ENCODE measurements around the gene BTN3A1.

Gene BTN3A1

DNA sequence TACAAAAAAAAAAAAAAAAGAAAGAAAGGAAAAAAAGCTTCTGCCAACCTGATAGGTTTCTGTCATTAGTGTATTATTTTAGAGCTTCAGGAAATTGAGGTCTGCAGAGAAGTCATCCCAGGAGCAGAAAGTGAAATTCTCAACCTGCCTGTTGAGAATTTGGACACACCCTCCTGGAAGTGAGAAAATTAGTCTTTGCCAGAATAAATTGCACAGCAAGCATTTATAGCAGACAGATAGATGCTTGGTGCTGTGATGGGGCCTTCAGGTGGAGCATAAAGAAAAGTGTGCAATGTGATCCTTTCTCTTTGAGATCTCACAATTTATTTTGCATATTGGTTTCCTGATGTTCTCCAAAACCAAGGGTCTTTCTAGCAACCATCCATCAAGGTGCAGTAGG, 14.5 kb upstream of the BTN3A1 start:
- TF ChIP-seq CTCF (IDR thresholded peaks at IDR 0.05; ENCODE audit: control extremely low read depth, extremely low read depth, low read depth, missing control alignments), result no peak
- ChIA-PET POLR2A (interaction anchor here (0.7 kb wide), 1 partner anchor 117 kb away, joined by 4 read pairs; no protein-coding TSS in a partner anchor), CTCF (no interaction called here)
- DNase-seq (ENCODE audit: extremely low spot score), result no peak

DNA sequence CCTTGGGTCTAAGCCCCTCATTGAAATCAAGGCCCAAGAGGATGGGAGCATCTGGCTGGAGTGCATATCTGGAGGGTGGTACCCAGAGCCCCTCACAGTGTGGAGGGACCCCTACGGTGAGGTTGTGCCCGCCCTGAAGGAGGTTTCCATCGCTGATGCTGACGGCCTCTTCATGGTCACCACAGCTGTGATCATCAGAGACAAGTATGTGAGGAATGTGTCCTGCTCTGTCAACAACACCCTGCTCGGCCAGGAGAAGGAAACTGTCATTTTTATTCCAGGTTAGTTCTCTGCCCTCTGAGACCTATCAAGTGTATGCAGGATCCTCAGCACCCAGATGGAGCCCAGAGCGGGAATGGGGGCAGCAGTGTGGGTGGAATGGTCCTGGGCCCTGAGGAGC, 14.1 kb upstream of the BTN3A1 start:
- CTCF ChIA-PET, result no interaction called here
- no peak for DNase-seq (ENCODE audit: extremely low spot score)
- no peak for TF ChIP-seq CTCF (IDR thresholded peaks at IDR 0.05; ENCODE audit: control extremely low read depth, extremely low read depth, low read depth, missing control alignments)
- POLR2A ChIA-PET, result interaction anchor here (0.7 kb wide), 1 partner anchor 117 kb away, joined by 4 read pairs; no protein-coding TSS in a partner anchor

GRCh38 chr6:26388441-26388840, 13.6 kb upstream of the BTN3A1 start:
- ChIA-PET CTCF (no interaction called here), POLR2A (no interaction called here)
- no peak for DNase-seq (ENCODE audit: extremely low spot score)
- no peak for TF ChIP-seq CTCF (IDR thresholded peaks at IDR 0.05; ENCODE audit: control extremely low read depth, extremely low read depth, low read depth, missing control alignments)

DNA sequence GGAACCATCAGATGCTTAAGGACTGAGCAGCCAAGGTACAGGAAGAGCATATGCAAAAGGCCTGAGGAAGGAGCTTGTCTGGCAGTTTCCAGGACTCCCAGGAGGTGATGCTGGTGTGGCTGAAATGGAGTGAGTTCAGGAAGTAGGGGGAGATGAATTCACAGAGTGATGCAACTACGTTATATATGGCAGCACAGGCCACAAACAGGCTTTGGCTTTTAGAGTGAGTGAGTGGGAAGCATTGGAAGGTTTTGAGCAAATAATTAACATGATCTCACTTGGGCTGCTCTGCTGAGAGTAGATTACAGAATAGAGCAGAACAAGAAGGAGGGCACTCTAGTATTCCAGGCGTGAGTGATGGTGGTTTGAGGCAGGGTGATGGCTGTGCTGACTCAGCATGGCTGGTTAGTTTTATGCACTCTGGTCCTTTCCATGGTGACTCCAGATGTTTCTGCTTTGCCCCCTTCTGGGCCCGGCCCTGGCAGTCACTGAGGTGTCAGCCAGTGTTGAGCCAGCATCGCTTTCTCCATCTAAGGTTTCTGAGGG, 12.7 kb upstream of the BTN3A1 start:
- ChIA-PET POLR2A (no interaction called here), CTCF (interaction anchor here (0.9 kb wide), 1 partner anchor 14 kb away, joined by 3 read pairs; no protein-coding TSS in a partner anchor)
- DNase-seq (ENCODE audit: extremely low spot score), result no peak
- no peak for TF ChIP-seq CTCF (IDR thresholded peaks at IDR 0.05; ENCODE audit: control extremely low read depth, extremely low read depth, low read depth, missing control alignments)

DNA sequence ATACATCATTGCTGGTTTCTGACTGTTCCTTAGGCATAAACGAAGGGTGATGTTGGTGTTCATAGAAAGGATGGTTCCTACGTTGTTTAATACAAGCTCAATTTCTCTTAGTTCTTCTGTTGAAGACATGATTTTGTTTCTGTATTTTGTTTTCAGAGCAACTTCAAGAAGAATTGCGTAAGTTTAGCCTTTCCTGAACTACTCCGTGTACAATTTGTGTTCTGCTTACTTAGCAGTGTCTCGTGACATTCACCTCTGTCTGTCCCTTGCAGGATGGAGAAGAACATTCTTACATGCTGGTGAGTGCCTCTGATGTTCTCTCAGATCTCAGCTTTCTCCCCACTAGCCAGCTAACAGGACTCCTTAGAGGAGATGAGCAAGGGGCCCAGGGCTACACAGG, 11.5 kb upstream of the BTN3A1 start:
- CTCF ChIA-PET, result interaction anchor here (0.9 kb wide), 1 partner anchor 16 kb away, joined by 3 read pairs; no protein-coding TSS in a partner anchor
- TF ChIP-seq CTCF (IDR thresholded peaks at IDR 0.05; ENCODE audit: control extremely low read depth, extremely low read depth, low read depth, missing control alignments), result no peak
- POLR2A ChIA-PET, result no interaction called here
- no peak for DNase-seq (ENCODE audit: extremely low spot score)

DNA sequence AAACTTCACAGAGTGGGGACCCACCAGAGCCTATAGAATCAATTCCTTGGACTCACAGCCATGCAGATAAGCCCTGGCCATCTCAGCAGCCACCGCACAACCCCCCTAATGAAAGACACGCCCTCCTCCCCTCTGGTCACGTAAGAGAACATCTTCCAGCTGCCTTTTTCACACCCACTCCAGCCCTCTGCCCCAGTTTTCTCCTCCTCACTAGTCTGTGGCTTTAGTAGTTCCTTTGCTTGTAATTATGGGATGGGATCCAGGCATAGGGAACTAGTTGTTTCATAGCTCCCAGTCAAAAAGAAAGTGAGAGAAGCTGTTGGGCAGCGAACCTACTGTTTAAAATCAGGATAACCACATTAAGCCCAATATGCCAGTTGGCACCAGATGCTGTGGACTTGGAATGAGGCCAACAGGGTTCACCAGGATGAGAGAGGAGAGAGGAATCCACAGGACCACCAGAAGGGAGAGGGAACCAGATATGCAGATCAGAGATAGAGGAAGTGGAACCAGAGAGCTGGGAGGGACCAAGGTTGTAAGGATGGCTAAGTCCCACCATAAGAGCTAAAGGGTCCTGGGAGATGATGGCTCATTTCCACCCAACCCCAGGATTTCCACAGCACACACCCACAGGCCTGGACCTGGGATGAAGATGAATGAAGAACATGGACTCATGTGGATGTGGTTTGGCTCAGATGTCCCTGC, 9.0 kb upstream of the BTN3A1 start:
- DNase-seq (ENCODE audit: extremely low spot score), result no peak
- ChIA-PET POLR2A (no interaction called here), CTCF (interaction anchor here (0.7 to 1.2 kb wide), 3 partner anchors 12 to 130 kb away, joined by 3 read pairs; no protein-coding TSS in a partner anchor)
- no peak for TF ChIP-seq CTCF (IDR thresholded peaks at IDR 0.05; ENCODE audit: control extremely low read depth, extremely low read depth, low read depth, missing control alignments)

Data from GM10248 (cell line).